ENCODE data around the gene RBKS.
"Not testable (repeated sequence)": the region's sequence is repeated elsewhere in the genome, so short reads cannot be mapped to it uniquely, and the experiment has no call there.

RBKS gene

GRCh38 chr2:27754138-27754588, 136.0 kb downstream of the RBKS start:
- Histone ChIP-seq H3K27me3 (ENCODE audit: insufficient read depth, low read depth) (no peaks in the 10 kb centered on the region), H3K4me2 (peak overlapping the region; percentile 62; the same call in 1 of the 2 replicates), H2AFZ (ENCODE audit: low read depth) (no peak overlapping the region), H3K4me3 (IDR thresholded peaks at IDR 0.05; ENCODE audit: insufficient read depth, low read depth, low read length) (no peak overlapping the region), H3K36me3 (ENCODE audit: insufficient read depth) (no peaks in the 10 kb centered on the region), H4K20me1 (ENCODE audit: insufficient read depth) (no peaks in the 10 kb centered on the region), H3K9ac (no peak overlapping the region), H3K4me1 (ENCODE audit: low read depth, poor library complexity, severe bottlenecking) (peaks cover 20% of the 10 kb centered on the region), H3K27ac (no peak overlapping the region), H3K79me2 (ENCODE audit: insufficient read depth, low read depth) (no peaks in the 10 kb centered on the region)
- TF ChIP-seq CTCF (conservative IDR thresholded peaks at IDR 0.05; ENCODE audit: low read depth, low read length) = peak; percentile 91

- H3K4me2 ChIP-seq = peak overlapping the region; percentile 62
- no peaks in the 10 kb centered on the region for H4K20me1 ChIP-seq (ENCODE audit: insufficient read depth)
- H3K27me3 ChIP-seq (ENCODE audit: insufficient read depth, low read depth) = no peaks in the 10 kb centered on the region
- TF ChIP-seq CTCF (conservative IDR thresholded peaks at IDR 0.05; ENCODE audit: low read depth, low read length) = no peak
- peak overlapping the region; percentile 75 for H3K27ac ChIP-seq
- no peaks in the 10 kb centered on the region for H3K79me2 ChIP-seq (ENCODE audit: insufficient read depth, low read depth)
- no peaks in the 10 kb centered on the region for H3K36me3 ChIP-seq (ENCODE audit: insufficient read depth)
- H2AFZ ChIP-seq (ENCODE audit: low read depth) = peak overlapping the region; percentile 91
- peak overlapping the region; percentile 42 for H3K4me3 ChIP-seq (IDR thresholded peaks at IDR 0.05; ENCODE audit: insufficient read depth, low read depth, low read length)
- peaks cover 20% of the 10 kb centered on the region for H3K4me1 ChIP-seq (ENCODE audit: low read depth, poor library complexity, severe bottlenecking)
- H3K9ac ChIP-seq = peak overlapping the region; percentile 67; the same call in 1 of the 2 replicates
These were observed 137.5 kb downstream of the RBKS start for GRCh38 chr2:27752551-27753237.

- H3K4me3 ChIP-seq (IDR thresholded peaks at IDR 0.05; ENCODE audit: insufficient read depth, low read depth, low read length) = no peak overlapping the region
- H3K4me1 ChIP-seq (ENCODE audit: low read depth, poor library complexity, severe bottlenecking) = peaks cover 20% of the 10 kb centered on the region
- H3K79me2 ChIP-seq (ENCODE audit: insufficient read depth, low read depth) = no peaks in the 10 kb centered on the region
- H4K20me1 ChIP-seq (ENCODE audit: insufficient read depth) = no peaks in the 10 kb centered on the region
- H2AFZ ChIP-seq (ENCODE audit: low read depth) = no peak overlapping the region
- no peak overlapping the region for H3K9ac ChIP-seq
- H3K27ac ChIP-seq = no peak overlapping the region
- H3K36me3 ChIP-seq (ENCODE audit: insufficient read depth) = no peaks in the 10 kb centered on the region
- H3K4me2 ChIP-seq = no peak overlapping the region
- H3K27me3 ChIP-seq (ENCODE audit: insufficient read depth, low read depth) = no peaks in the 10 kb centered on the region
- TF ChIP-seq CTCF (conservative IDR thresholded peaks at IDR 0.05; ENCODE audit: low read depth, low read length) = no peak
These were observed 138.8 kb downstream of the RBKS start for GRCh38 chr2:27751377-27751776.

- not testable (repeated sequence) for H3K36me3 ChIP-seq (ENCODE audit: insufficient read depth); H4K20me1 ChIP-seq (ENCODE audit: insufficient read depth); H2AFZ ChIP-seq (ENCODE audit: low read depth); H3K27me3 ChIP-seq (ENCODE audit: insufficient read depth, low read depth); H3K79me2 ChIP-seq (ENCODE audit: insufficient read depth, low read depth); H3K9ac ChIP-seq; H3K4me2 ChIP-seq; H3K4me3 ChIP-seq (IDR thresholded peaks at IDR 0.05; ENCODE audit: insufficient read depth, low read depth, low read length); H3K27ac ChIP-seq
- H3K4me1 ChIP-seq (ENCODE audit: low read depth, poor library complexity, severe bottlenecking) = peaks cover 19% of the 10 kb centered on the region
These were observed 141.2 kb downstream of the RBKS start for GRCh38 chr2:27748803-27749554.
